ENCODE data around the gene RPA3.

Gene RPA3

DNA sequence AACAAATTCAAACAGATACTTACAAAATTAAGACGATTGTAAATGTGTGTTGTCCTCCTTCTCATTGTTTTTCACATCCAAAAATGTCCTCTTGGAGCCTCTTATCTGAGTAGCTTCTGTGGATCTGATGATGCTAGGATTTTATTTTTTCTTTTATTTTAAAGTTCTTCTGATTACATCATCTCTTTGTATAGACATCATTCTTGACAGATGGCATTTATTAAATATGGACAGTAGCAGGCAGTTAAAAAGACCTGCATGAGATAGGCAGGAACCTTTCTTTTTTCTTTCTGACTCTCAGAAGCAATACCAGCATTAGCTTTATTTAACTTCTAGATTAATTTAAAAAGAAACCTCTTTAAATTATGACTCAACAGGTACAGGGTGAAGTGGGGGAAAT lies at the start of gene RPA3:
RPA3 (minus strand) TSS at position 116 of the 400 bp plus-strand sequence. CDS start 78,189 bp downstream, outside the sequence.
- DNase-seq (ENCODE audit: extremely low spot score), result no peak
- ChIA-PET CTCF (interaction anchor here (1.0 to 2.0 kb wide), 7 partner anchors 16 to 472 kb away, joined by 3 to 6 read pairs (median 5); no protein-coding TSS in a partner anchor), POLR2A (no interaction called here)
- TF ChIP-seq, protein P1, sequence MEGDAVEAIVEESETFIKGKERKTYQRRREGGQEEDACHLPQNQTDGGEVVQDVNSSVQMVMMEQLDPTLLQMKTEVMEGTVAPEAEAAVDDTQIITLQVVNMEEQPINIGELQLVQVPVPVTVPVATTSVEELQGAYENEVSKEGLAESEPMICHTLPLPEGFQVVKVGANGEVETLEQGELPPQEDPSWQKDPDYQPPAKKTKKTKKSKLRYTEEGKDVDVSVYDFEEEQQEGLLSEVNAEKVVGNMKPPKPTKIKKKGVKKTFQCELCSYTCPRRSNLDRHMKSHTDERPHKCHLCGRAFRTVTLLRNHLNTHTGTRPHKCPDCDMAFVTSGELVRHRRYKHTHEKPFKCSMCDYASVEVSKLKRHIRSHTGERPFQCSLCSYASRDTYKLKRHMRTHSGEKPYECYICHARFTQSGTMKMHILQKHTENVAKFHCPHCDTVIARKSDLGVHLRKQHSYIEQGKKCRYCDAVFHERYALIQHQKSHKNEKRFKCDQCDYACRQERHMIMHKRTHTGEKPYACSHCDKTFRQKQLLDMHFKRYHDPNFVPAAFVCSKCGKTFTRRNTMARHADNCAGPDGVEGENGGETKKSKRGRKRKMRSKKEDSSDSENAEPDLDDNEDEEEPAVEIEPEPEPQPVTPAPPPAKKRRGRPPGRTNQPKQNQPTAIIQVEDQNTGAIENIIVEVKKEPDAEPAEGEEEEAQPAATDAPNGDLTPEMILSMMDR (IDR thresholded peaks at IDR 0.05; ENCODE audit: control extremely low read depth, extremely low read depth, low read depth, missing control alignments), result no peak

DNA sequence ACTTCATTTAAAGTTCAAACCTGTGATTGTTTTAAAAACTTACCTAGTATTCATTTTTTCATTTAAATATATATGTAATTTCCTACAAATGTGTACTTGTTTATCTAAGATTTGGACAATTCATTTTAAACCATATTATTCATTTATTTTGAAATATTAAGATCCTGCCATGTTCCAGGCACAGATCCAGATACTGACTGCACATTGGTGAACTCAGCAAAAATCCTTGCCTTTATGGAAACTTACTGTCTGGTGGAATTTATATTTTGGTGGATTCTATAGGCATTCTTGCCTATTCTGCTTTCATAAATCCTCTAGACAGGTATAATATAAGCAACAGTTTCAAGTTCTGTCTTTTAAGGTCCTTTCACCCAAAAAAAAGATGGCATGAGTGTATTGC lies 48.3 kb upstream of the RPA3 start:
- TF ChIP-seq, protein P1 (IDR thresholded peaks at IDR 0.05; ENCODE audit: control extremely low read depth, extremely low read depth, low read depth, missing control alignments), result no peak
- CTCF ChIA-PET, result interaction anchor here (1.8 kb wide), 1 partner anchor 86 kb away, joined by 4 read pairs; no protein-coding TSS in a partner anchor
- DNase-seq (ENCODE audit: extremely low spot score), result no peak
- POLR2A ChIA-PET, result interaction anchor here (0.6 kb wide), 1 partner anchor 53 kb away, joined by 4 read pairs; no protein-coding TSS in a partner anchor

DNA sequence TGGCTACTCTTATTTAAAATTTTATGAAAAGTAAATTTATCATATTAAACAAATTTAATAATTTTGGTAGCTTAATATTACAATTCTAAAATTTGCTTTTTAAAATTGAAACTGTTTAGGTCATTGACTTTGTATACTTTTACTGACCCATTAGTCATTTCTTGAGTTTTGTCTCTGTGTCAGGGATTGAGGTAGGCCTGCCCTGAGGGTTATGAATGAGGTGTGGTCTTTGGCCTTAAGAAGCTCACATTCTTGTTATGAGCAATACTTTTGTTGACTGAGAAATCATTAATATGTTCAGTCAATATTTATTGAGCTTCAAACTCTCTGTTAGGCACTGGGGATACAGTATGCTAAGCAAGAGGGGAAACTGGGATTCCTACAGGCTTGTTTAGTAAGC lies 47.0 kb upstream of the RPA3 start:
- TF ChIP-seq, protein P1 (IDR thresholded peaks at IDR 0.05; ENCODE audit: control extremely low read depth, extremely low read depth, low read depth, missing control alignments), result no peak
- POLR2A ChIA-PET, result no interaction called here
- CTCF ChIA-PET, result interaction anchor here (1.1 to 2.3 kb wide), 4 partner anchors 9 to 452 kb away, joined by 3 to 8 read pairs (median 4); no protein-coding TSS in a partner anchor
- DNase-seq (ENCODE audit: extremely low spot score), result peak; percentile 37

DNA sequence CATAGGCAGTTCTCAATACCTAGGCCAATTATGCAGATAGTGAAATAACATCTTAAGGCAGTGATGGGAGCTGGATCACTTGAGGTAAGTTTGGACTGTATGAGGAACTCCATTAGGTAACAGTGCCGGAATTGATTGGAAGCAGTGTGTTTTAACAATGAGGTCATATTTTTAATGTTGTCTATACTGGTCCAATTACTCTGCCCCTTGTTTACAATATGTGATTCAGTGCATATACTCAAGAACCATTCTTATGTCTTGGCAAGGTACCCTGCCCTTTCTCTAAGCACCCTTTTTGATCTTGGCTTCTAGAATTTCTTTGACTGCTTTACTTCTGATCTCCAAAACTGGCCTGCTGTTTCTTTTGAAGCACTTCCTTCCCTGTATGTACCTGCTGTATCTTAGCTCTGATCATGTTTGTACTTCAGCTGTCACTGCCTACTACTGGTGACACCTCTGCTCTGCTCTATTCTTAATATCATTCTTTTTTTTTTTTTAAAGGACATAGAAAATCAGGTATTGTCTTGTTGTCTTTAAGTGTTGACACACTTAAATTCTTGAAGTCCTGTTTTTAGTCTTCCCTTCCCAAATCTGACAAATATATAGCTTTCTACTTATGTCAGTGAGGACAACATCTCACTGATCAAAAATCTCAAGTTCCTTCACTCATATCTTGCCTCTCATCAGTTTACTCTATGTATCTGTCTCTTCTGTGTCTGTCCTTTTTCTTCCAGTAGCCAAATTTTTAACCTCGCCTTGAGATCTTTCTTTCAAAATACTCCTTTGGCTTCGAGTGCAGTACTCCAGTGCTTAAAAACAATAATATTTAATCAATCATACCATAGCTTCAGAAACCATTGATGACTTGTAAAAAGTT lies 46.4 kb upstream of the RPA3 start:
- no peak for DNase-seq (ENCODE audit: extremely low spot score)
- TF ChIP-seq, protein P1 (IDR thresholded peaks at IDR 0.05; ENCODE audit: control extremely low read depth, extremely low read depth, low read depth, missing control alignments), result no peak
- ChIA-PET CTCF (interaction anchor here (0.6 to 2.3 kb wide), 8 partner anchors 9 to 531 kb away, joined by 3 to 8 read pairs (median 3); no protein-coding TSS in a partner anchor), POLR2A (no interaction called here)

DNA sequence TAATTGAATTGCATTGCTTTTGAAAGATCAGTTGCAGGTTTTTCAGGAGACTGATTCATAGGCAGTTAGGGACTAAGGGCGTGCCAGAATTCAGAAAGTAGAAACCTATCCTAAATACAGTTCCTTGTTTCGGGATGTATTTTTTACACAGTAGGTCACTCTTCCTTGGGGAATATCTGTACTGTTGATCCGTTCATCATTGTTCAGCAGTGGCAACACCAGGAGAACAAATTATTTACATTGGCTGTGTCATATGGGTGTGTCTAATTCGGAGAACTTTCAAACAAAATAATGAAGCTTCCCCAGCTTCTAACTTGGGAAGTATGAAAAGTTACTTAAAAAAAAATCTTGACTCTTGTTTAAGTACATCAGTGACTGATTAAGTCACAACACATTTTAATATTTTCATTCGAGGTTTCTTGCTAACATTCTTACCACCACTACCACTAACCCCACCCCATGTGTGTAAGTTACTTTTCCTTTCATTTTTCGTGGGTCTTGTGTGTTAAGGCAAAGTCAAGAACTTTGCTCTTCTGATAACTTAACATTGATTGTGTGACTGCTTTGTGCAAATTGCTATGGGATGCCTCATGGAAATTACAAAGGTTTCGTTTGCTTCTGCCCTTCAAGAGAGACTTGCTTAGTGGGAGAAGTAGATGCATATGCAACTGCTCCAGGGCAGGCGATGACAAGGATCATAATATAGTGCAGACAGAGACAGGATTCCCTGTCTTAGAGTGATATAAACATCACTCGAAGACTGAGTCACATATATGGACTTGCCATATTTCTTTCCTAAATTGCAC lies 43.8 kb upstream of the RPA3 start:
- DNase-seq (ENCODE audit: extremely low spot score), result no peak
- TF ChIP-seq, protein P1 (IDR thresholded peaks at IDR 0.05; ENCODE audit: control extremely low read depth, extremely low read depth, low read depth, missing control alignments), result no peak
- ChIA-PET CTCF (interaction anchor here (1.1 to 3.1 kb wide), 10 partner anchors 9 to 455 kb away, joined by 3 to 32 read pairs (median 4); partner anchors contain the start of gene UMAD1), POLR2A (no interaction called here)

Measured in GM10248 (cell line).